ENCODE measurements around the gene TUBGCP6.

- TF ChIP-seq CTCF (IDR thresholded peaks at IDR 0.05; ENCODE audit: insufficient read depth, low read depth, low read length) (no peak), EZH2 (IDR thresholded peaks at IDR 0.05; ENCODE audit: insufficient read depth, low read length) (no peak)
Measured at GRCh38 chr22:50278956-50279619, 34.3 kb upstream of the TUBGCP6 start.
